Activated CD8-positive, alpha-beta T cell treated with anti-CD3 and anti-CD28 coated beads for 36 hours (primary cell): ENCODE data around the gene CLNK. TPM values are rescaled to one million over a fixed set of nuclear protein-coding genes. Genes with fewer than 3 reads are reported as not detected.

Experiments
- ATAC-seq: fragments of 200-7000 bp; cut with Tn5 transposase; one replicate; pipeline ENCODE4 v1.10.0; 2021; ENCODE audit warnings: mild to moderate bottlenecking, moderate library complexity
- CTCF ChIA-PET: fragments of 350-600 bp; sonication (Branson Sonifier 250); formaldehyde crosslinking; loops from one replicate; lab custom pipeline; 2021; ENCODE audit warnings: antibody characterized with exemption; lab: Charles Lee
- POLR2A ChIA-PET: fragments of 350-600 bp; sonication (Branson Sonifier 250); formaldehyde crosslinking; loops from one replicate; lab custom pipeline; 2021; ENCODE audit warnings: antibody characterized with exemption; lab: Charles Lee
- DNase-seq: peaks from one replicate; pipeline ENCODE4 v3.0.0-alpha.2; 2020
- H3K27ac Mint-ChIP-seq: one replicate; pipeline ENCODE4 v1.8.0; 2021; ENCODE audit warnings: mild to moderate bottlenecking, mixed read lengths
- H3K27me3 Mint-ChIP-seq: one replicate; pipeline ENCODE4 v1.8.0; 2021; ENCODE audit warnings: mixed read lengths
- H3K36me3 Mint-ChIP-seq: one replicate; pipeline ENCODE4 v1.8.0; 2021; ENCODE audit warnings: low read depth, mixed read lengths
- H3K4me1 Mint-ChIP-seq: one replicate; pipeline ENCODE4 v1.8.0; 2021; ENCODE audit warnings: low read depth, mixed read lengths
- H3K4me3 Mint-ChIP-seq: one replicate; pipeline ENCODE4 v1.8.0; 2021; ENCODE audit warnings: mild to moderate bottlenecking, moderate library complexity, mixed read lengths
- H3K9me3 Mint-ChIP-seq: one replicate; pipeline ENCODE4 v1.8.0; 2021; ENCODE audit warnings: mixed read lengths
- CTCF ChIP-seq: fragments of 200-600 bp; IDR thresholded peaks from one replicate; pipeline ENCODE4 v1.8.0; 2022; ENCODE audit warnings: antibody characterized with exemption, mild to moderate bottlenecking
- intact Hi-C: fragments of 100-400 bp; cut with micrococcal nuclease; formaldehyde crosslinking; loops from one replicate; pipeline ENCODE4 v1.10.0; 2022
- total RNA-seq, 2 experiments: library from RNA; stranded (reverse); gene quantifications; one replicate each; pipeline ENCODE4 v1.2.3, GENCODE V29; 2021

The CLNK gene
- total RNA-seq, 2 experiments from 2014 or later = 0.18 TPM; not detected in 1

DNA sequence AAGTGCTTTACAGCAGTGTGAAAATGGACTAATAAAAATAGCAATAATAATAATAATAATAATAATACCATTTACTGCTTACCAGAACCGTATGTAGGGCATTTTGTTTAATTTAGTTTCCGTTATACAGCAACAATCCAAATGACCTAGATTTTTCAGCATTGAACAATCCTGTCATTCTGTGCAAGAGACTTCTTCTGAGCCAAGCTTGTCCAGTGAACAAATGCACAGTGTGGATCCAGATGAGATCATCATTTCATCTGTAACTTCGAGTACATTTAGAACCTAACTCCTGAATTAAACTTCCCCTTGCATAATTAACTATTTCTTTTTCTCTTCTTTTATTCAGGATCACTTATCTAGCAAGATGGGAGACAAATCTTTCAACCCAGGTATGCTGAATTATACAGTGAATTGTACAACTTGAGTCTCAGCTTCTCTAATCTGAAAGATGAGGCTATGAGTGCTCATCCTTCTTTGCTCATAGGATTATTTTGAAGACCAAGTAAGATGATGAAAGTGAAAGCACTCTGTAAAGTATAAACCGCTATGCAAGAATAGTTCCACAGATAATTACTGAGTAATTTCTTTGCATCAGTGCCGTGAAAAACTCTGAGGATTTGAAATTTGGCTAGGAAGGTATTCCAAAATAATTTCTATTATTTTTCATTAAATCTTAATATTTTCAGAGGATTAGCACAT is 6.6 kb downstream of the CLNK start:
- Mint-ChIP-seq H3K4me3 (no peak overlapping the region), H3K4me1 (peaks cover 19% of the 10 kb centered on the region), H3K9me3 (peaks cover 6% of the 10 kb centered on the region), H3K36me3 (no peaks in the 10 kb centered on the region), H3K27ac (no peak overlapping the region), H3K27me3 (peaks cover 1% of the 10 kb centered on the region)
- intact Hi-C loops = no loop called here
- DNase-seq (no peak), ATAC-seq (no peak)
- TF ChIP-seq CTCF = no peak
- ChIA-PET CTCF (no interaction called here), POLR2A (no interaction called here)

GRCh38 chr4:10673817-10674369 is 10.7 kb downstream of the CLNK start:
- intact Hi-C loops = loop anchor here (5.0 kb wide), 1 partner anchor 53 kb away; no protein-coding TSS in a partner anchor
- H3K36me3 Mint-ChIP-seq = no peaks in the 10 kb centered on the region
- peaks cover 1% of the 10 kb centered on the region for H3K27me3 Mint-ChIP-seq
- H3K9me3 Mint-ChIP-seq = peaks cover 6% of the 10 kb centered on the region
- peaks cover 38% of the 10 kb centered on the region for H3K4me1 Mint-ChIP-seq
- ChIA-PET POLR2A (no interaction called here), CTCF (interaction anchor here (0.6 kb wide), 1 partner anchor 213 kb away, joined by 3 read pairs; no protein-coding TSS in a partner anchor)
- H3K4me3 Mint-ChIP-seq = no peak overlapping the region
- H3K27ac Mint-ChIP-seq = no peak overlapping the region
- ATAC-seq (no peak), DNase-seq (no peak)
- TF ChIP-seq CTCF = no peak

- Mint-ChIP-seq H3K36me3 (no peaks in the 10 kb centered on the region), H3K4me3 (no peak overlapping the region), H3K4me1 (peaks cover 38% of the 10 kb centered on the region), H3K9me3 (peaks cover 4% of the 10 kb centered on the region), H3K27ac (peak overlapping the region; percentile 92), H3K27me3 (no peaks in the 10 kb centered on the region)
- ChIA-PET POLR2A (no interaction called here), CTCF (no interaction called here)
- no peak for TF ChIP-seq CTCF
- no peak for DNase-seq
- intact Hi-C loops = loop anchor here (5.0 kb wide), 1 partner anchor 55 kb away; no protein-coding TSS in a partner anchor
- ATAC-seq = no peak
Measured at GRCh38 chr4:10672379-10672778, 12.2 kb downstream of the CLNK start.

GRCh38 chr4:10671799-10672198 is 12.8 kb downstream of the CLNK start:
- Mint-ChIP-seq H3K36me3 (no peaks in the 10 kb centered on the region), H3K27ac (peak overlapping the region; percentile 92), H3K27me3 (no peaks in the 10 kb centered on the region), H3K4me1 (peaks cover 38% of the 10 kb centered on the region), H3K9me3 (peaks cover 4% of the 10 kb centered on the region), H3K4me3 (no peak overlapping the region)
- intact Hi-C loops = loop anchor here (5.0 kb wide), 1 partner anchor 56 kb away; no protein-coding TSS in a partner anchor
- ATAC-seq (peak; percentile 22), DNase-seq (no peak)
- CTCF ChIA-PET = no interaction called here
- POLR2A ChIA-PET = interaction anchor here (0.7 kb wide), 1 partner anchor 15 kb away, joined by 4 read pairs; no protein-coding TSS in a partner anchor
- TF ChIP-seq CTCF = no peak

DNA sequence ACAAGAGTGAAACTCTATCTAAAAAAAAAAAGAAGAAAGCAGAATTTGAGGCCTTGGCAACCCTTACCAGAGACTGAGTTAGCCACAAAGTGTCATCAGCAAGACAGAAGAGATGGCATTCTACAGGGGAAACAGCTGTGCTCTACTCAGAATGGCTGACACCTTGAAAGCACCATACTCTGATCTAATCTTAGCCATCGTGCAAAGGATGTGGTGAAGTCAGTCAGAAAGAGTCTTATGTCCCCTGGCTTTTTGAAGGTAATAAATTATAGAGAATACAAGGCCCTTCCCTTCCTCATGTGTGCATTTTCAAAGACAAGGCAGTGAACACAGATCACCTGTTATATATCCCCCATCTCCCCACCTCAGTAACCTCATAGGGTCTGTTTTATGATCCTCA is 13.2 kb downstream of the CLNK start:
- H3K36me3 Mint-ChIP-seq = no peaks in the 10 kb centered on the region
- no peak for TF ChIP-seq CTCF
- H3K9me3 Mint-ChIP-seq = peaks cover 2% of the 10 kb centered on the region
- H3K27ac Mint-ChIP-seq = peak overlapping the region; percentile 92
- POLR2A ChIA-PET = interaction anchor here (0.7 kb wide), 1 partner anchor 15 kb away, joined by 4 read pairs; no protein-coding TSS in a partner anchor
- DNase-seq = peak; percentile 47
- CTCF ChIA-PET = no interaction called here
- no peak overlapping the region for H3K4me3 Mint-ChIP-seq
- peak; percentile 94 for ATAC-seq
- intact Hi-C loops = loop anchor here (5.0 kb wide), 1 partner anchor 56 kb away; no protein-coding TSS in a partner anchor
- no peaks in the 10 kb centered on the region for H3K27me3 Mint-ChIP-seq
- H3K4me1 Mint-ChIP-seq = peaks cover 34% of the 10 kb centered on the region
